CD14-positive monocyte (primary cell): ENCODE data around the gene CBX2. TPM values are rescaled to one million over a fixed set of nuclear protein-coding genes. Genes with fewer than 3 reads are reported as not detected.
A peak's percentile ranks its signal among the peaks of the same experiment; 100 is the strongest.

Experiments
- DNase-seq, 3 donors: peaks; one replicate each; pipeline ENCODE4 v3.0.0-alpha.2; 2011 to 2022
- H2AFZ ChIP-seq: 2 replicates; pipeline ENCODE4 v1.6.0; 2012; ENCODE audit warnings: mild to moderate bottlenecking, low read depth, low read length, inconsistent platforms; ENCODE audit not compliant: insufficient read depth, poor library complexity, severe bottlenecking
- H3K27ac ChIP-seq, 2 donors: 1 replicate in 1 of 2; 2 replicates in 1 of 2; pipeline ENCODE4 v1.5.1; 2012 to 2013; ENCODE audit warnings: low read length in 2 of 2, control low read depth in 1 of 2, inconsistent platforms in 1 of 2, low read depth in 1 of 2, mild to moderate bottlenecking in 1 of 2
- H3K27me3 ChIP-seq, 2 donors: one replicate each; pipeline versions ENCODE4 v1.6.0 to v1.6.1; 2011 to 2013; ENCODE audit warnings: low read length in 2 of 2; ENCODE audit not compliant: control insufficient read depth in 2 of 2, insufficient read depth in 2 of 2
- H3K36me3 ChIP-seq, 2 donors: replicated peaks in 1 of 2; 1 replicate in 1 of 2; 2 replicates in 1 of 2; pipeline versions ENCODE4 v1.5.1 to v1.6.1; 2012 to 2013; ENCODE audit warnings: low read length in 2 of 2, control low read depth in 1 of 2, inconsistent platforms in 1 of 2, mild to moderate bottlenecking in 1 of 2; ENCODE audit not compliant: insufficient read depth in 2 of 2, control insufficient read depth in 1 of 2
- H3K4me1 ChIP-seq, 2 donors: 1 replicate in 1 of 2; 2 replicates in 1 of 2; pipeline versions ENCODE4 v1.5.1 to v1.6.1; 2012 to 2013; ENCODE audit warnings: low read length in 2 of 2, control low read depth in 1 of 2, inconsistent platforms in 1 of 2, mild to moderate bottlenecking in 1 of 2, moderate library complexity in 1 of 2; ENCODE audit not compliant: insufficient read depth in 2 of 2, control insufficient read depth in 1 of 2
- H3K4me2 ChIP-seq: replicated peaks from 2 replicates; pipeline ENCODE3; 2012; ENCODE audit warnings: low read length, moderate library complexity, mild to moderate bottlenecking; ENCODE audit not compliant: poor library complexity, severe bottlenecking; ENCODE audit errors: extremely low read depth
- H3K4me3 ChIP-seq, 3 experiments: fragments of 200-600 bp in 1 of 3; sonication (generic) in 1 of 3; replicated peaks in 1 of 3; 1 replicate in 2 of 3; 2 replicates in 1 of 3; pipeline ENCODE4 v1.5.1; 2011 to 2013; ENCODE audit warnings: low read length in 3 of 3, mild to moderate bottlenecking in 3 of 3, control low read depth in 2 of 3, low read depth in 2 of 3, inconsistent platforms in 1 of 3, moderate library complexity in 1 of 3
- H3K79me2 ChIP-seq: 2 replicates; pipeline ENCODE4 v1.6.0; 2012; ENCODE audit warnings: mild to moderate bottlenecking, control low read depth, inconsistent platforms, low read length, moderate library complexity; ENCODE audit not compliant: insufficient read depth
- H3K9ac ChIP-seq: 2 replicates; pipeline ENCODE4 v1.6.0; 2017; ENCODE audit warnings: low read length, mild to moderate bottlenecking; ENCODE audit not compliant: insufficient read depth, poor library complexity, severe bottlenecking
- H3K9me3 ChIP-seq, 2 donors: replicated peaks in 1 of 2; 1 replicate in 1 of 2; 2 replicates in 1 of 2; pipeline versions ENCODE4 v1.5.1 to v1.6.1; 2012 to 2013; ENCODE audit warnings: low read length in 2 of 2, control low read depth in 1 of 2; ENCODE audit not compliant: control insufficient read depth in 1 of 2, insufficient read depth in 1 of 2
- H4K20me1 ChIP-seq: 2 replicates; pipeline ENCODE4 v1.6.0; 2012; ENCODE audit warnings: mild to moderate bottlenecking, low read length, control low read depth, moderate library complexity; ENCODE audit not compliant: insufficient read depth
- H3K27ac Mint-ChIP-seq, 7 donors: one replicate each; pipeline ENCODE4 v1.8.0; 2020; ENCODE audit warnings: mild to moderate bottlenecking in 7 of 7, mixed read lengths in 7 of 7, moderate library complexity in 6 of 7, inconsistent platforms in 2 of 7
- H3K27me3 Mint-ChIP-seq, 3 donors: one replicate each; pipeline ENCODE4 v1.8.0; 2021 to 2022; ENCODE audit warnings: low read depth in 3 of 3, mild to moderate bottlenecking in 3 of 3, mixed read lengths in 3 of 3, moderate library complexity in 3 of 3, inconsistent platforms in 1 of 3
- H3K36me3 Mint-ChIP-seq, 2 donors: one replicate each; pipeline ENCODE4 v1.8.0; 2020; ENCODE audit warnings: mixed read lengths in 2 of 2, inconsistent platforms in 1 of 2, mild to moderate bottlenecking in 1 of 2
- H3K4me1 Mint-ChIP-seq: one replicate; pipeline ENCODE4 v1.8.0; 2020; ENCODE audit warnings: mild to moderate bottlenecking, mixed read lengths
- H3K4me3 Mint-ChIP-seq, 2 donors: one replicate each; pipeline ENCODE4 v1.8.0; 2020; ENCODE audit warnings: mild to moderate bottlenecking in 2 of 2, mixed read lengths in 2 of 2, moderate library complexity in 1 of 2
- H3K9me3 Mint-ChIP-seq, 7 donors: one replicate each; pipeline ENCODE4 v1.8.0; 2020 to 2022; ENCODE audit warnings: mixed read lengths in 7 of 7, mild to moderate bottlenecking in 6 of 7, moderate library complexity in 6 of 7, inconsistent platforms in 2 of 7
- CTCF ChIP-seq: fragments of 200-600 bp; IDR thresholded peaks from one replicate; pipeline ENCODE4 v1.8.0; 2022; ENCODE audit warnings: antibody characterized with exemption, mild to moderate bottlenecking
- WGBS: methylation state at CpG from one replicate; pipeline ENCODE4 v1.1.5; 2013; ENCODE audit warnings: missing lambda C conversion rate; ENCODE audit not compliant: insufficient coverage; 5-methylcytosine and 5-hydroxymethylcytosine counted together
- intact Hi-C, 2 donors: fragments of 100-400 bp; cut with micrococcal nuclease; formaldehyde crosslinking; loops; one replicate each; pipeline versions ENCODE4 v1.15.0 to v1.15.1; 2023
- polyA plus RNA-seq, 3 donors: library from polyadenylated mRNA; depleted of rRNA in 1 of 3; unstranded in 2 of 3; stranded (reverse) in 1 of 3; fragments of 300-500 nt in 2 of 3; fragments of >200 nt in 1 of 3; fragmentation: Illumina TruSeq in 2 of 3; gene quantifications; 1 replicate in 2 of 3; 2 replicates in 1 of 3; pipeline ENCODE4 v1.2.3, GENCODE V29; 2012 to 2021

Gene CBX2
- polyA plus RNA-seq, 3 donors = 0.09 to 0.95 TPM; not detected in 1

GRCh38 chr17:79819085-79819484, 41.1 kb downstream of the CBX2 start:
- Mint-ChIP-seq H3K9me3 (peaks cover 0 to 15% (median 11%) of the 10 kb centered on the region in 7 donors), H3K4me1 (peaks cover 11% of the 10 kb centered on the region), H3K27ac (no peak overlapping the region), H3K4me3 (peak overlapping the region in 1 of 2 donors; percentile 17), H3K27me3 (peaks cover 56 to 92% (median 66%) of the 10 kb centered on the region in 3 donors), H3K36me3 (peaks cover 0 to 12% of the 10 kb centered on the region in 2 donors)
- H3K4me3 ChIP-seq = no peak overlapping the region
- no peak overlapping the region for H3K4me2 ChIP-seq
- H3K27ac ChIP-seq = no peak overlapping the region
- WGBS = 100% methylated on average over 2 of the region's 5 CpGs
- no peaks in the 10 kb centered on the region for H3K36me3 ChIP-seq
- no peak overlapping the region for H3K9ac ChIP-seq
- H4K20me1 ChIP-seq = peaks cover 5% of the 10 kb centered on the region
- intact Hi-C loops = no loop called here
- peaks cover 38 to 62% of the 10 kb centered on the region in 2 donors for H3K27me3 ChIP-seq
- no peak for DNase-seq
- no peaks in the 10 kb centered on the region for H3K79me2 ChIP-seq
- peaks cover 0 to 16% of the 10 kb centered on the region in 2 donors for H3K9me3 ChIP-seq
- H2AFZ ChIP-seq = no peak overlapping the region
- H3K4me1 ChIP-seq = peaks cover 8 to 12% of the 10 kb centered on the region in 2 donors
- TF ChIP-seq CTCF = no peak

DNA sequence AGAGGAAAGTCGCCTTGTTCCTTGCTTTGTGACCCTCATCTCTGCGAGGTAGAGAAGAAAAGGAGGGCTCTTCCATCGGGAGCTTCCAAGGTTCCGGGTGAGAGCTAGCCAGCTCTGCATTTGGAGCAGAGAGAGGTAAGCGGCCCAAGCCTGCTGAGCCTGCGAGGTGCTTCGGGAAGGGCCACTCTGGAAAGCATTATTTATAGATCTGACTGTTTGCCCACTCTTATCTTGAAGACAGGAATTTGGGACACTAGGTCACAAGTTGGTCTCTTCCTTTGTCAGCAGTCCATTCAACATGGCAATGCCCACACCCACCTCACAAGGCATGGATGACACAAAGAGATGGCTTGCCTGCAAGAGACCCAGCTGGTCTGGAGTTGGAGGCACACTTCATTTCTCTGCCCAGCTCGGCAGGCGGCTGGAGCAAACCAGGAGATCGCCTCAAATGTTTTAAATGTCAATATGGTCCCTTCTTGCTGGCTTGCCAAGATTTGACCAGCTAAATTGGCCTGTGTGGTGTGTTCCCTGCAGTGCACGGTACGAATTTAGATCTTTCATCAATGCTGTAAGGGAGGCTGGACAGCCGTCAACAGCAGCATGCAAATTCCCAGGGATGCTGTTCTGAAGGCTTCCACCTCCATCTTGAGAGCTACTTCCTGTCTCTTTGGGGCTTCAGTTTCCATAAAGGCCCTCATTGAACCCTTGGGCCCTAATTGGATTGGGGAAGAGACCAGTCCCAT, 41.8 kb downstream of the CBX2 start:
- Mint-ChIP-seq H3K27ac (no peak overlapping the region), H3K27me3 (peaks cover 52 to 87% (median 64%) of the 10 kb centered on the region in 3 donors), H3K9me3 (peaks cover 0 to 8% (median 5%) of the 10 kb centered on the region in 7 donors), H3K36me3 (peaks cover 0 to 7% of the 10 kb centered on the region in 2 donors), H3K4me1 (peaks cover 5% of the 10 kb centered on the region), H3K4me3 (peak overlapping the region in 1 of 2 donors; percentile 2)
- Histone ChIP-seq H3K27ac (no peak overlapping the region), H3K79me2 (no peaks in the 10 kb centered on the region), H3K9me3 (peaks cover 0 to 16% of the 10 kb centered on the region in 2 donors), H3K4me2 (no peak overlapping the region), H4K20me1 (no peaks in the 10 kb centered on the region), H3K4me1 (peaks cover 3 to 7% of the 10 kb centered on the region in 2 donors), H2AFZ (no peak overlapping the region), H3K4me3 (no peak overlapping the region), H3K36me3 (no peaks in the 10 kb centered on the region), H3K9ac (no peak overlapping the region), H3K27me3 (peaks cover 32 to 55% of the 10 kb centered on the region in 2 donors)
- DNase-seq = no peak
- no peak for TF ChIP-seq CTCF
- intact Hi-C loops = no loop called here
- 98% methylated on average over 10 of the region's 13 CpGs for WGBS
